Measurements from ENCODE around the gene CCDC126.
"Not testable (repeated sequence)": the region's sequence is repeated elsewhere in the genome, so short reads cannot be mapped to it uniquely, and the experiment has no call there.

CCDC126 gene

GRCh38 chr7:23628370-23628769, 31.2 kb downstream of the CCDC126 start:
- no peak for DNase-seq (ENCODE audit: low read depth)

- DNase-seq (ENCODE audit: low read depth) = no peak
Observed at GRCh38 chr7:23633417-23633816, 36.2 kb downstream of the CCDC126 start.

- DNase-seq (ENCODE audit: low read depth) = no peak
Observed at GRCh38 chr7:23645822-23646221, 48.6 kb downstream of the CCDC126 start.

- no peak for DNase-seq (ENCODE audit: low read depth)
Observed at GRCh38 chr7:23653942-23654341, 56.8 kb downstream of the CCDC126 start.

GRCh38 chr7:23654508-23654907, 57.3 kb downstream of the CCDC126 start:
- DNase-seq (ENCODE audit: low read depth) = peak; percentile 61

GRCh38 chr7:23655433-23655832, 58.3 kb downstream of the CCDC126 start:
- DNase-seq (ENCODE audit: low read depth) = no peak

- no peak for DNase-seq (ENCODE audit: low read depth)
Observed at GRCh38 chr7:23658831-23659427, 61.7 kb downstream of the CCDC126 start.

GRCh38 chr7:23661385-23661784, 64.2 kb downstream of the CCDC126 start:
- no peak for DNase-seq (ENCODE audit: low read depth)

- DNase-seq (ENCODE audit: low read depth) = no peak
Observed at GRCh38 chr7:23662124-23662983, 65.2 kb downstream of the CCDC126 start.

GRCh38 chr7:23662984-23663313, 65.8 kb downstream of the CCDC126 start:
- DNase-seq (ENCODE audit: low read depth) = no peak

- no peak for DNase-seq (ENCODE audit: low read depth)
Observed at GRCh38 chr7:23664122-23664521, 66.9 kb downstream of the CCDC126 start.

- peak; percentile 14 for DNase-seq (ENCODE audit: low read depth)
Observed at GRCh38 chr7:23672033-23672432, 74.9 kb downstream of the CCDC126 start.

GRCh38 chr7:23679898-23680413, 82.8 kb downstream of the CCDC126 start, which contains the start of gene FAM221A:
TSS of gene FAM221A (plus strand) at chr7:23680199. CDS start at chr7:23680219, 20 bp downstream.
- peak; percentile 77 for DNase-seq (ENCODE audit: low read depth)

GRCh38 chr7:23680414-23681405, 83.5 kb downstream of the CCDC126 start:
- peak; percentile 56 for DNase-seq (ENCODE audit: low read depth)

- DNase-seq (ENCODE audit: low read depth) = not testable (repeated sequence)
Observed at GRCh38 chr7:23684041-23684440, 86.9 kb downstream of the CCDC126 start.

- DNase-seq (ENCODE audit: low read depth) = no peak
Observed at GRCh38 chr7:23685731-23686130, 88.5 kb downstream of the CCDC126 start.

GRCh38 chr7:23687011-23687410, 89.8 kb downstream of the CCDC126 start:
- peak; percentile 3 for DNase-seq (ENCODE audit: low read depth)

GRCh38 chr7:23689165-23689564, 92.0 kb downstream of the CCDC126 start:
- no peak for DNase-seq (ENCODE audit: low read depth)

GRCh38 chr7:23691320-23691719, 94.1 kb downstream of the CCDC126 start:
- no peak for DNase-seq (ENCODE audit: low read depth)

- no peak for DNase-seq (ENCODE audit: low read depth)
Observed at GRCh38 chr7:23693224-23693623, 96.0 kb downstream of the CCDC126 start.
